ENCODE results near the gene MYORG.

- TF ChIP-seq CTCF (IDR thresholded peaks at IDR 0.05; ENCODE audit: low read depth, low read length, missing input control) (no peak), ATF3 (IDR thresholded peaks at IDR 0.05) (no peak), RXRA (IDR thresholded peaks at IDR 0.05) (no peak)
These were observed 36.6 kb upstream of the MYORG start for GRCh38 chr9:34413231-34413852.

Measured in liver (tissue), 3 donors.